Measurements from ENCODE around the gene NUP107. TPM values are rescaled to one million over a fixed set of nuclear protein-coding genes. Genes with fewer than 3 reads are reported as not detected.
A peak's percentile ranks its signal among the peaks of the same experiment; 100 is the strongest.
"Not testable (repeated sequence)": the region's sequence is repeated elsewhere in the genome, so short reads cannot be mapped to it uniquely, and the experiment has no call there.

NUP107 gene
- total RNA-seq, 2 experiments from 2014 or later = 127 to 141 TPM

- H3K36me3 Mint-ChIP-seq = peaks cover 12% of the 10 kb centered on the region
- peak; percentile 65 for ATAC-seq
- DNase-seq = peak; percentile 50
- H3K4me1 Mint-ChIP-seq = peaks cover 44% of the 10 kb centered on the region
- peak overlapping the region; percentile 91 for H3K27ac Mint-ChIP-seq
- CTCF ChIA-PET = no interaction called here
- no peaks in the 10 kb centered on the region for H3K27me3 Mint-ChIP-seq
- H3K9me3 Mint-ChIP-seq (ENCODE audit: low read depth) = no peaks in the 10 kb centered on the region
- H3K4me3 Mint-ChIP-seq = peak overlapping the region; percentile 57
Observed at GRCh38 chr12:68673788-68674187, 13.0 kb upstream of the NUP107 start.

GRCh38 chr12:68674376-68674775, 12.4 kb upstream of the NUP107 start:
- Mint-ChIP-seq H3K36me3 (peaks cover 12% of the 10 kb centered on the region), H3K4me1 (peaks cover 47% of the 10 kb centered on the region), H3K4me3 (peak overlapping the region; percentile 57), H3K9me3 (ENCODE audit: low read depth) (no peaks in the 10 kb centered on the region), H3K27me3 (no peaks in the 10 kb centered on the region), H3K27ac (peak overlapping the region; percentile 91)
- ATAC-seq (no peak), DNase-seq (no peak)
- CTCF ChIA-PET = interaction anchor here (1.0 to 1.9 kb wide), 3 partner anchors 10 to 62 kb away, joined by 3 to 6 read pairs (median 3); no protein-coding TSS in a partner anchor

DNA sequence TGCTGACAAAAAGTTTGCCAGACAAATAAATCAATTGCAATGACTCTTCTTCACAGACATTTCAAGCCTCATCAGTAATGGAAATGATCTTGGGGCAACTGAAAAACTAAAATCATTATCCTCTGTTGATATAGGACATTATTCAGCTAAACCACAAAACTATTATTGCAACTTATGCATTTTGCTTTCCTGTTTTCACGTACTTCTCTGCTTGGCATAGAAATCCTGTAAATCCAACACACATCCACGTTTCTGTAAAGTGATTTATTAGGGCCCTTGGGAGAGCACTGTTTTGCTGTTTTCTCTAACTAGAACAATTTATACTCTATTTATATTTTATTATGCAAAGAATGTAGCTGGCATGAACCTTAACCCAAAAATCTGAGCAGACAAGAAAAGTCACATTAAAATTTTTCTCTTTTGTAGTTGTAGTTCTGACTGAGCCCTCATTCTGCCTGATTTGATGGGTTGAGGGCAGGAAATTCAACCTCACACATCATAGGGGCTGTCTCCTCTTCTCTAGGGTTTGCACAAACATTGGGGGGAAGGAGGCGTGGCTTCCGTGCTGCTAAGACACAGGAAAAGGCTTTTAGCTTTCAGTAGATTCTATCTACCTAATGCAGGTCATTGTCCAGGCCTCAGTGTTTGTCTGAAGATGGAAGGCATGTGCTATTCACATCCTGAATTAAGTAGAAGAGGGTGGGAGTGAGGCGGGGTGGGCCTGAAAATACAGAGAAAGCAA, 11.5 kb upstream of the NUP107 start:
- H3K27me3 Mint-ChIP-seq = no peaks in the 10 kb centered on the region
- ATAC-seq = peak; percentile 92
- DNase-seq = peak; percentile 94
- peaks cover 12% of the 10 kb centered on the region for H3K36me3 Mint-ChIP-seq
- peak overlapping the region; percentile 86 for H3K27ac Mint-ChIP-seq
- no peaks in the 10 kb centered on the region for H3K9me3 Mint-ChIP-seq (ENCODE audit: low read depth)
- CTCF ChIA-PET = interaction anchor here (1.0 to 1.9 kb wide), 4 partner anchors 9 to 318 kb away, joined by 3 to 6 read pairs (median 3); no protein-coding TSS in a partner anchor
- H3K4me1 Mint-ChIP-seq = peaks cover 50% of the 10 kb centered on the region
- H3K4me3 Mint-ChIP-seq = peak overlapping the region; percentile 43

- CTCF ChIA-PET = interaction anchor here (1.1 to 1.5 kb wide), 3 partner anchors 9 to 153 kb away, joined by 3 to 7 read pairs (median 3); no protein-coding TSS in a partner anchor
- not testable (repeated sequence) for H3K36me3 Mint-ChIP-seq; H3K27ac Mint-ChIP-seq; H3K9me3 Mint-ChIP-seq (ENCODE audit: low read depth); ATAC-seq; DNase-seq; H3K27me3 Mint-ChIP-seq; H3K4me3 Mint-ChIP-seq
- H3K4me1 Mint-ChIP-seq = peaks cover 43% of the 10 kb centered on the region
Observed at GRCh38 chr12:68676854-68677253, 9.9 kb upstream of the NUP107 start.

DNA sequence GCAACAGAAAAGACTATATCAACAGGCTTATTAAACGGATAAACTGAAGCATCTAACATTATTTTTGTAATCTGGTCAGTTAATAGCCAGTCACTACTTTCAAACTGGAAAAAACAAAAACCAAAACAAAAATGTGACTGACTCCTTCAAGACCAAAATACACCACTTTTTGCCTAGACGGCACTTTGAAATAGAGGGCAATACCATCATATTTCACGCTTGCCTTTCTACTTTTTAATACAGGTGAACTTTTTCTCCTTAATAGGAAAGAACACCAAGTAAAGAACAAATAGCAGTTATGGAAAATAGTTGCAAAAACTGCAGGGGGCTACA, 550 bp upstream of the NUP107 start:
- peak overlapping the region; percentile 97 for H3K27ac Mint-ChIP-seq
- no peaks in the 10 kb centered on the region for H3K27me3 Mint-ChIP-seq
- H3K4me1 Mint-ChIP-seq = peaks cover 44% of the 10 kb centered on the region
- ATAC-seq (no peak), DNase-seq (no peak)
- no peaks in the 10 kb centered on the region for H3K9me3 Mint-ChIP-seq (ENCODE audit: low read depth)
- CTCF ChIA-PET = interaction anchor here (1.1 kb wide), 1 partner anchor 9 kb away, joined by 7 read pairs; no protein-coding TSS in a partner anchor
- peaks cover 18% of the 10 kb centered on the region for H3K36me3 Mint-ChIP-seq
- peak overlapping the region; percentile 97 for H3K4me3 Mint-ChIP-seq

DNA sequence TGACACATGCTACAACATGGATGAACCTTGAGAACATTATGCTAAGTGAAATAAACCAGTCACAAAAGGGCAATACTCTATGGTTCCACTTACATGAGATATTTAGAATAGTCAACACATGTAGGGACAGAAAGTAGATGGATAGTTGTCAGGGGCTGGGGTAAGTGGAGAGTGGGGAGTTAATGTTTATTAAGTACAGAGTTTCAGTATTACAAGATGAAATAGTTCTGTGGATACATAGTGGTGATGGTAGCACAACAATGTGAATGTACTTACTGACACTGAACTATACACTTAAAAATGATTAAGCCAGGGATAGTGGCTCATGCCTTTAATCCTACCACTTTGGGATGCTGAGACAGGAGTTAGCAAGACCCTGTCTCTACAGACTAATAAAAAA, 8.7 kb downstream of the NUP107 start:
- ATAC-seq (no peak), DNase-seq (no peak)
- peaks cover 7% of the 10 kb centered on the region for H3K4me1 Mint-ChIP-seq
- H3K27ac Mint-ChIP-seq = no peak overlapping the region
- no peaks in the 10 kb centered on the region for H3K9me3 Mint-ChIP-seq (ENCODE audit: low read depth)
- no peaks in the 10 kb centered on the region for H3K27me3 Mint-ChIP-seq
- CTCF ChIA-PET = interaction anchor here (0.9 kb wide), 1 partner anchor 150 kb away, joined by 3 read pairs; no protein-coding TSS in a partner anchor
- H3K36me3 Mint-ChIP-seq = peaks cover 58% of the 10 kb centered on the region
- no peak overlapping the region for H3K4me3 Mint-ChIP-seq

GRCh38 chr12:68699486-68699885, 12.7 kb downstream of the NUP107 start:
- no peaks in the 10 kb centered on the region for H3K27me3 Mint-ChIP-seq
- no peak overlapping the region for H3K27ac Mint-ChIP-seq
- no peak overlapping the region for H3K4me3 Mint-ChIP-seq
- no peaks in the 10 kb centered on the region for H3K9me3 Mint-ChIP-seq (ENCODE audit: low read depth)
- ATAC-seq = no peak
- H3K4me1 Mint-ChIP-seq = no peaks in the 10 kb centered on the region
- no peak for DNase-seq
- H3K36me3 Mint-ChIP-seq = peaks cover 49% of the 10 kb centered on the region
- CTCF ChIA-PET = no interaction called here

DNA sequence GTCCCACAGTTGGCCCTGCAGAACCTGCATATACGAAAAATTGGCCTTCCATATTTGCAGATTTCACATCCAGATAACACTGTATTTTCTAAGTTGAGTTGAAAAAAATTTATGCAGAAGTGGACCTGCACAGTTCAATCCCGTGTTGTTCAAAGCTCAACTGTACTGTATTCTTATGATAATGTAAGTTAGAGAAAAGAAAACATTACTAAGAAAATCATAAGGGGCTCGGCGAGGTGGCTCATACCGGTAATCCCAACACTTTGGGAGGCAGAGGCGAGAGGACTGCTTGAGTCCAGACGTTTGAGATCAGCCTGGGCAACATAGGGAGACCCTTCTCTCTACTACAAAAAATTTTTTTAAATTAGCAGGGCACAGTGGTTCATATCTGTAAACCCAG, 41.0 kb downstream of the NUP107 start:
- ATAC-seq = no peak
- peaks cover 35% of the 10 kb centered on the region for H3K36me3 Mint-ChIP-seq
- no peaks in the 10 kb centered on the region for H3K27me3 Mint-ChIP-seq
- CTCF ChIA-PET = interaction anchor here (1.1 kb wide), 1 partner anchor 78 kb away, joined by 3 read pairs; no protein-coding TSS in a partner anchor
- H3K9me3 Mint-ChIP-seq (ENCODE audit: low read depth) = no peaks in the 10 kb centered on the region
- no peak overlapping the region for H3K4me3 Mint-ChIP-seq
- H3K27ac Mint-ChIP-seq = no peak overlapping the region
- no peak for DNase-seq
- peaks cover 3% of the 10 kb centered on the region for H3K4me1 Mint-ChIP-seq

DNA sequence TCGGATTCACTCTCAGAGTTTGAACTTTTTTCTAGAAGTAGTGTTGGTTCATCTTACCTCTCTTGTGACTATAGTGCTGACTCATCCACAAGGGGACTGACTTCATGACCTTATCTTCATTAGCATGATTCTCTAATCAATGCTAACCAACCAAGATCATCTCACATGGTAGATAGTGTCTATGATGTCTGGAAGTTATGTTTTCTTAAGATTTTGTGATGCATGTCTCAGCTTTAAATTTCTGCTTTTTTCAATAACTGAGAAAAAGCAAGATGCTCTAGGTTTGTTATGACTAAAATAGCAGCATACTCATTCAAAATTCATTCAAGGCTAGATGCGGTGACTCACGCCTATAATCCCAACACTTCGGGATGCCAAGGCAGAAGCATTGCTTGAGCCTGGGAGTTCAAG, 46.9 kb downstream of the NUP107 start:
- DNase-seq (no peak), ATAC-seq (no peak)
- Mint-ChIP-seq H3K27me3 (no peaks in the 10 kb centered on the region), H3K4me3 (no peak overlapping the region), H3K36me3 (peaks cover 47% of the 10 kb centered on the region), H3K9me3 (ENCODE audit: low read depth) (no peaks in the 10 kb centered on the region), H3K27ac (no peak overlapping the region), H3K4me1 (peaks cover 3% of the 10 kb centered on the region)
- CTCF ChIA-PET = interaction anchor here (0.7 kb wide), 1 partner anchor 92 kb away, joined by 3 read pairs; no protein-coding TSS in a partner anchor

GRCh38 chr12:68739891-68740290, 53.1 kb downstream of the NUP107 start:
- Mint-ChIP-seq H3K27me3 (no peaks in the 10 kb centered on the region), H3K9me3 (ENCODE audit: low read depth) (no peaks in the 10 kb centered on the region), H3K27ac (no peak overlapping the region), H3K4me1 (peaks cover 12% of the 10 kb centered on the region), H3K36me3 (peaks cover 34% of the 10 kb centered on the region), H3K4me3 (no peak overlapping the region)
- DNase-seq (no peak), ATAC-seq (no peak)
- CTCF ChIA-PET = no interaction called here

DNA sequence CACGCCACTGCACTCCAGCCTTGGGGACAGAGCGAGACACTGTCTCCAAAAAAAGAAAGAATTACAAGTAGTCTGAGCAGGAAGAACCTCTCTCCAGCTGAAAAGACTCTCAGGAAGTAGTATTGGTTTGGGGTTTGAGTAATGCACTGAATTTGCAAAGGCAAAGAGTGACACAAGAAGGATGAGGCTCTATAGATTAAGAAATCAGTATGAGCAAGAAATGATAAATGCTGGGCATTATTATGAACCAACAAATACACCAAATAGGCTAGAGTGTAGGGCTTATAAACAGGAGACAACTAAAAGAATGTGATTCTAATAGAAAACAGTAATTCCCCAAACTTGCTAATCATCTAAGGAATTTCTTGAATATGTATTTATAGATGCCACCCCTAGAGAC, 56.6 kb downstream of the NUP107 start:
- ATAC-seq = no peak
- Mint-ChIP-seq H3K4me1 (peaks cover 28% of the 10 kb centered on the region), H3K9me3 (ENCODE audit: low read depth) (no peaks in the 10 kb centered on the region), H3K27ac (peak overlapping the region; percentile 73), H3K36me3 (peaks cover 23% of the 10 kb centered on the region), H3K4me3 (no peak overlapping the region), H3K27me3 (no peaks in the 10 kb centered on the region)
- DNase-seq = no peak
- CTCF ChIA-PET = interaction anchor here (0.6 to 1.4 kb wide), 3 partner anchors 64 to 385 kb away, joined by 3 to 4 read pairs (median 3); no protein-coding TSS in a partner anchor

GRCh38 chr12:68745376-68745903, 58.7 kb downstream of the NUP107 start:
- peak overlapping the region; percentile 96 for H3K4me3 Mint-ChIP-seq
- CTCF ChIA-PET = interaction anchor here (0.6 to 3.8 kb wide), 6 partner anchors 63 to 1476 kb away, joined by 3 to 26 read pairs (median 4); partner anchors contain the start of genes CAND1 and MDM2
- H3K4me1 Mint-ChIP-seq = peaks cover 36% of the 10 kb centered on the region
- ATAC-seq (no peak), DNase-seq (no peak)
- H3K27ac Mint-ChIP-seq = peak overlapping the region; percentile 91
- peaks cover 20% of the 10 kb centered on the region for H3K36me3 Mint-ChIP-seq
- no peaks in the 10 kb centered on the region for H3K9me3 Mint-ChIP-seq (ENCODE audit: low read depth)
- H3K27me3 Mint-ChIP-seq = no peaks in the 10 kb centered on the region

DNA sequence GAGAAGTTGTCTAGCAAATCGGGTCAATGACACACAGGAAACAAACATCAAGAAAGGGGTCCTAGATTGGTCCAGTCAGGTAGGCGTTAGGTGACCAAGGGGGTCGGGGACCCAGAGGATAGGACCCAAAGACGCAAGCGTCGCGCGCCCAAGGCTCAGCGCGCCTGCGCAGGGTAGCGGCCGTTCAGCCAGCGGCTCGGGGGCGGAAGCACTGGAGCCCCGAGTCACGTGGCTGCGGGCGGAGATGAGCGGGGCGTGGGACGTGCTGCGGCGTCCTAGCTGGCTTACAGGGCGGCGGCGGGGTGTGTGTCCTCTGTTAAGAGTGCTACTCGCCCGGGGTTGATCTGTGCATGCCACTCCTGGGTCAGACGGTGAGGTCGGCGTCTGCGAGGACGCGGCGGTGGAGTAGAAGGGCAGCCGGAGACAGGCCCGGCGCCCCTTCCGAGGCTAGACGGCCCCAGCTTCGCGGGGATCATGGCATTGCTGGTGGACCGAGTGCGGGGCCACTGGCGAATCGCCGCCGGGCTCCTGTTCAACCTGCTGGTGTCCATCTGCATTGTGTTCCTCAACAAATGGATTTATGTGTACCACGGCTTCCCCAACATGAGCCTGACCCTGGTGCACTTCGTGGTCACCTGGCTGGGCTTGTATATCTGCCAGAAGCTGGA, 59.3 kb downstream of the NUP107 start, which contains the start of gene SLC35E3:
Gene SLC35E3 (plus strand): TSS at position 273 of the 668 bp plus-strand sequence. CDS start 202 bp downstream, at position 475.
- Mint-ChIP-seq H3K36me3 (peaks cover 22% of the 10 kb centered on the region), H3K4me1 (peaks cover 36% of the 10 kb centered on the region), H3K4me3 (peak within 1 kb of the TSS; percentile 96), H3K9me3 (ENCODE audit: low read depth) (no peaks in the 10 kb centered on the region), H3K27me3 (no peaks in the 10 kb centered on the region), H3K27ac (peak within 1 kb of the TSS; percentile 91)
- CTCF ChIA-PET = interaction anchor here (0.8 to 3.8 kb wide), 6 partner anchors 21 to 1477 kb away, joined by 3 to 26 read pairs (median 4); partner anchors contain the start of genes CAND1 and MDM2
- peak; percentile 96 for DNase-seq
- ATAC-seq = peak; percentile 99
